Hypothalamus (tissue), 51 donors: ENCODE measurements around the gene CAPN12.

Experiments used
- DNase-seq, 51 donors: peaks; one replicate each; lab custom pipeline; 2025; lab: John Stamatoyannopoulos, UW

CAPN12 gene

DNA sequence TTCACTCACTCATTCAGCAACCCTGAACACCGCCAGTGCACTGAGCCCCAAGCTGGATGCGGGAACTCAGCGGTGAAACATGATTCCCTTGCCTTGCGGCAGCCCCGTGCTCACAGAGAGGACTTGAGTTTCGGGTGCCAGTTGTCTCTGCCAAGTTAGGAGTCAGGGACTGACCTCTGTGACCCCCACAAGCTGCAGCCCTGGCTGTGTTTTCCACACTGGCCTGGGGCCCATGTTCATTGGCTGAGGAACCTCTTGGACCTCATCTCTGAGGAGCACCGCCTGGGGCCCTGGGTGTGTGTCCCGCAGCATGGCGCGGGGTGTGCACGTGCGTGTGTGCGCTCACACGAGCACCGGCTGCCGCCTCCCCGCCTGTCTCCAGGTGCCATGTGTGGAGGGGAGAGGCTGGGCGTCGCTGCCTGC is 31.0 kb downstream of the CAPN12 start:
- DNase-seq: peak in 24 of 51 donors; percentile 10 to 53 (median 30)

- no peak for DNase-seq
Observed at GRCh38 chr19:38712161-38712748, 32.0 kb downstream of the CAPN12 start.

GRCh38 chr19:38711726-38712153 is 32.5 kb downstream of the CAPN12 start:
- DNase-seq: peak in 2 of 51 donors; percentile 19 to 43

DNA sequence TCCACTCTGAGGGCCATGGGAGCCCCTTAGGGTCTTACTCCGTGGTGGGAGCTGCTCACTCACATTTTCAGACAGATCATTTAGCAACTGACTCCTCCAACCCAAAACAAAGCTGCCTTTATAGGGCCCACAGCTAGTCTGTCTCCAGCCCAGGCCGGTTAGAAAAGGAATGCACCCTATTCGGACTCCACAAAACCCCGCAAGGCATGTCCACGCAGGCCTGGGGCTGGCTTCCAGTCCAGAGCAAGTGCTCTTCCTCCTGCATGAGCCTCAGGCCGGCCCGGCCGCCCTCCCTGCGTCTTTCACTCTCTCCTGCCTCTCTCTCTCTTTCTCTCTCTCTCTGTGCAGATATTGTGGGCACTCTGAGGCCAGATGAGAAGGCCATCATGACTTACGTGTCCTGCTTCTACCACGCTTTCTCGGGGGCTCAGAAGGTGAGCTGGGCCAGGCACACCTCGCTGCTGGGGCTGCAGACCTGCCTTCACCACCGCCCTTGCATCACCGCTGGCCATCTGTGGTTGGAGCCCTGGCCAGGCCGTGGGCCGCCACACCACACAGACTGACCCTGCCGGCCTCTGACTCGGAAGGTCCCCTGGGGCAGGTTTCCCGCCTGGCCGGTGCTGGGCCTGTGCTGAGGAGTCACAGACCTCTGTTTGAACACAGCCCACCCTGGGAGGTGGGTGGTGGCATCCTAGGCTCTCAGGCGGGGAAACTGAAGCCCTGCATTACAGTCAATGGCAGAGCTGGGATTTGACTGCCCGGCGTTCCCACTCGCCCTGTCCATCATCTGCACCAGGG is 33.1 kb downstream of the CAPN12 start:
- DNase-seq: peak in 7 of 51 donors; percentile 14 to 37 (median 31)

DNA sequence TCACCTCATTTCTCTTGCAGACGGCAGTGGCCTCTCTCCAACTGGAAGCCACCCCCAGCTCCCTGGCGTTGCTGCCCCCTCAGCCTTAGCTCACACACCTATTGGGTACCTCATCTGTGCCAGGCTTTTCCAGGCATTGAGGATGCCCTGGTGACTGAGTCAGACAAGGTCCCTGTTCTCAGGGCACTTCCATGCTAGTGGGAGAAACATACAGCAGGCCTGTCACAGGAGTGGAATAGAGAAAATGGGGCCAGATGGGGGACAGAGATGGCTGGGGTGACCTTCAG is 33.9 kb downstream of the CAPN12 start:
- no peak for DNase-seq

GRCh38 chr19:38709671-38710415 is 34.4 kb downstream of the CAPN12 start:
- DNase-seq: no peak

DNA sequence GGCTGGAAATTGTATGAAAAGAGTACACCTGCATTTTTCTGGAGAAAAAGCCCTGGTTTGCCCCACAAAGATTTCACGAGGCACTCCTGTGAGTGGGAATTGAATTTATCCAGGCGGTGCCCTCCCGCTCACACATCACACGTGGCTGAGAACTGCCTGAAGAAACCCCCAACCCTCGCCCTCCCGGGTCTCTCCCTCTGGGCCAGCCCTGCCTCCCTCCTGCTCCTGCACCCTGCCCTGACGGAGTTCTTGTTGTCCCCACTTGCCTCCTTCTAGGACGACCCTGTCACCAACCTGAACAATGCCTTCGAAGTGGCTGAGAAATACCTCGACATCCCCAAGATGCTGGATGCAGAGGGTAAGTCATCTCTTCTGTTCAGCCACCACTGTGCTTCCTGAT is 35.2 kb downstream of the CAPN12 start:
- DNase-seq: no peak

GRCh38 chr19:38708413-38709024 is 35.8 kb downstream of the CAPN12 start:
- no peak for DNase-seq

DNA sequence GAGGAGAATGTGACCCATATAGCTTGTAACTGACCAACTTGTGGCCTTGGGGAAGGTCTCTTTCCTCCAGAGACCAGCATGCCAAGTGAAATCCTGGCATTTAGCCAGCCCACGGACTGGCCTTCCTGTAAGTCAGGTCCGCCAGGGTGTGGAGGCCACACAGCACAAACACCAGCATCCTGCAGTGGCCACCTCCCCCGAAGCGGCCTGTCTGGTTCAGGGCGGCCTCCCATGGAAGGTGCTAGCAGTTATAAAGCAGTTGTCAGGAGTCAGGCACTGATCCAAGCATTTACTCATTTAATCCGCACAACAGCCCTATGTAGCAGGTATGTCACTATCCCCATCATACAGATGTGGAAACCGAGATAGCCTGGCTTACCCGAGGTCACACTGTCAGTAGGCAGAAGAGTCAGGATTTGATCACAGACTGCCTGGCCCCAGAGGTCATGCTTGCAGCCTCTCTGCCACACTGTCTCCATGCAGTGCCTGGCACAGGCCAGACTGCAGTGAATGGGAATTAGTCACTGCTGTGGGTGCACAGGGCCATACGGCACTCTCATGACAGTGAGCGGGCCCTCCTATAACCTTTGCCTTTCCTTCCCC is 36.7 kb downstream of the CAPN12 start:
- DNase-seq: peak in 6 of 51 donors; percentile 14 to 28 (median 20)

DNA sequence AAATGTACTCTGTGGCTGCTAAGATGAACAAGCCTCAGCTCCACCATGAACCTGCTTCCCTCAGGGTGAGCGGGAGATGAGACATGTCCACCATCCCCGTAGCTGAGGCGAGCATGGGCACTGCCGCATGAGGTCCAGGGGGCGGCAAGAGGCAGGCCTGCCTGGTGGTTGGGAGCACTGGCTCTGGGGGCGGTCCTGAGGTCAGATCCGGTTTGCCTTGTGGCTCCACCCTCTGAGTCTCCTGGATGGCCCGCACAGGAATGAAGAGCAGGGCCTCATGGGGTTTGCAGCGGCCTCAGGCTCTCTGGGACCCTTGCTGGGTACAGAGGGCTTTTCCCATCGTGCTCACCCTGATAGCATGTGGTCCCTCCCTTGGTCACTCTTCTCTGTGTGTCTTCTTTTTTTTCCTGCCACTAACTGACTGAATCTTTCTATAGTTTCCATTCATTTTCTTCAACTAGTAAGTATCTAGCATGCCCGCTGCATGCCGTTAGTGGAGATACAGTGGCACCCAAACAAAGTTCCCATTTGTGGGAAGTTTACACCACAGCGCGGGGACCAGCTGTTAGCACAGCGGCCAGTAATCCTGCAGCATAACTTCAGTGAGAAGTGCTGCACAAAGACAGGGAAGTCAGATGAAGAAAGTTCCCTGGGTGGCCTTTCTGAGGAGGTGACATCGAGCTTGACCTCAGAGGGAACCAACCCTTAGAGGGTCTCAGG is 37.3 kb downstream of the CAPN12 start:
- DNase-seq: no peak

DNA sequence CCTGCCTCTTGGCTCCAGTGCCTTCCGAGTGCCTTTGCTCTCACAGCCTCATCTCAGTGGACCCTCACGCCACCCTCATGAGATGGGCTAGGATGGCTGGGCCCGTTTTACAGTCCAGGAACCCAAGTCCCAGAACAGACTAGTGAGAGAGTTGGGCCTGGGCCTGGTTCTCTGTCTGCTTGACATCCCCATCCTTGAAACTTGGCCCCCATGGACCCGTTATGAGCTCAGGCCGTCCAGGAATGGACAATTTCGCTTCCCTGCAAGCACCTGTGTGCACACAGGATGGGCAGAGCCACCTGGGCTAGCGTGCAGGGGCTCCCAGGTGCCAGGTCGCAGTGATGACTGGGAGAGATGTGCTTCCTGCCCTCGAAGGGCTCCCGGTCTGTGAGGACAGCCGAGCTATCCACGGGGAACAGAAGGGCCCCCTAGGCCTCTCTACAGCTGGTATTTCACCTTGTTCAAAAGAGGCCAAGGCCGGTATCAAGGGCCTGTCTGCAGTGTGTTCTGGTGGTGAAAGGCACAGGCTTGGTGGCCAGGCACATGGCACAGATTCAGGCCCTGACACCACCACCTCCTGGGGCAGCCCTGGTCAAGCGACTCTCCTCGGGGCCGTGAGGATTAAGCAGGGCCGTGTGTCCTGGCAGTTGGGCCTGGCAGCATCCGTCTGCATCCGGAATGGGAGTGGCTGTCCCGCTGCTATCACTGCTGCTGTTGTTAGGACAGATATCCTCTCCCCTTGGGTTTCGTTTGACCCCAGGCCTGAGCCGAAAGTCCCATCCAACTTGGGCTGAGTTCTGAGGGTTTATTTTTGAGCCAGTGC is 38.9 kb downstream of the CAPN12 start:
- no peak for DNase-seq

GRCh38 chr19:38704488-38705026 is 39.7 kb downstream of the CAPN12 start:
- no peak for DNase-seq

DNA sequence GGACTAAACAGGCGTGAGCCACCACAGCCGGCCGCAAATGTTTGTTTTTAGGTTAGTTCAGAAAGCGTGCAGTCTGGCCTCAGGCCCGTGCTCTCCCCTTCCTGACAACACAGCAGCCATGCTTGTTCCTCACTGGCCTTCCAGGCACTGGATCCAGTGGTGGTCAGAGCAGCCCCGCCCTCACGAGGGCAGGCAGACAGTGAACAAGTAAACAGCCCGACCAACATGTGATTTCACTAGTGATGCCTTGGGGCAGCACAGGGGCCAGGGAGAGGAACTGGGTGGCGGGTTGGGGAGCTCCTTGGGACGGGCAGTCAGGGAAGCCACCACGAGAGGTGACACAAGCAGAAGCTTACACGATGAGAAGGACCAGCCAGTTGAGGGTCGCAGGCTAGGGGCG is 40.8 kb downstream of the CAPN12 start:
- no peak for DNase-seq

- DNase-seq: no peak
Observed at GRCh38 chr19:38702278-38702677, 42.0 kb downstream of the CAPN12 start.

DNA sequence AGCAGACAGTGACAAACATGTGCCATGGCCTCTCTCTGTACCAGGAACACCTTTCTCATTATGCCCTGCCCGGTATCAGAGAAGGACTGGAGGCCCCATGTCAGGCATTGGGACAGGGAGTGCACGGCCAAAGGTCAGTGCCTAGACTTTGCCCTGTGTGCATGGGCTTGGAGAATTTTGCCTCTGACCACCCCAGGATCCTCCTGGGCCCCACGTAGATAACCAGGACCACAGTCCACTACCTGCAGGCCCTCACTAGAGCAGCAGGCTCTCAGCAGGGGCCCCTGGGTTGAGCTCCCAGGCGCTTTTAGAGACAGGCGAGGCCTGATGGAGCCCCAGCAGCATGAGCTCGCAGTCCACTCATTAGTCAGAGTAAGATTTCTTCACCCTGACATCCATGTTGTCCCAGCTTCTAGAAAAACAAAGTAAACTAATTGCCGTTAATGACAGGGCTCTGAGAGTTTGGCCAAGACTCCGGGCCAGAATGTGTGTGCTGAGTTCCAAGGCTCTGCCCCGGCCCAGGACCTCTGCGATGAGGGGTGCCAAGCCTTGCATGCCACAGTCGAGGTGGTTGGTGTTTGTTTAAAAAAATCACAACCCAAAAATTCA is 42.7 kb downstream of the CAPN12 start:
- DNase-seq: peak in 2 of 51 donors; percentile 13 to 18

GRCh38 chr19:38700902-38701454 is 43.3 kb downstream of the CAPN12 start:
- peak in 1 of 51 donors; percentile 7 for DNase-seq

DNA sequence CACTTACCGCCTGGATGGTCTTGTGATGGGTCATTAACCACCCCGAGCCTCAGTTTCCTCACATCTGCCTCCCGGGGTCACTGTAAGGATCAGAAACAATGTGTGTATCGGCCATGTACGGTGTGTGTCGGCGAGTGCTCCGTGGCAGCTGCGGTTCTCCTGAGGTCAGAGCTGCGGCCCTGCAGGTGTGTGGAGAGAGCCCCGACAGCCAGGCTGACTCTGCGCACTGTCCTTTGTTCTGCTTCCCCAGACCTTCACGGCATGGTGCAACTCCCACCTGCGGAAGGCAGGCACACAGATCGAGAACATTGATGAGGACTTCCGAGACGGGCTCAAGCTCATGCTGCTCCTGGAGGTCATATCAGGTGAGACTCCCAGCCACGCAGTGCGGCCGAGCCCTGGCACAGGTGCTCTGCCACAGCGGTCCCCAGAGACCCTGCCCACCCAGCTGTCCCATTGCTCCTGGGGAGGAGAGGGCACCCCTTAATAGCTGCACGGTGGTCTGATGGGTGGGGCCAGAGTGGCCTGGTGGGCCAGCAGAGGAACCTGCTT is 43.8 kb downstream of the CAPN12 start:
- DNase-seq: no peak
